Astrocyte (in vitro differentiated cells and primary cell): ENCODE results near the gene XYLT1.

Source experiments
- EZH2 ChIP-seq: IDR thresholded peaks from 2 replicates; pipeline ENCODE4 v1.6.1; 2012; ENCODE audit warnings: mild to moderate bottlenecking, low read length, inconsistent platforms; ENCODE audit not compliant: insufficient read depth
- TF ChIP-seq, protein P1 (sequence below): IDR thresholded peaks from 2 replicates; pipeline ENCODE4 v1.5.1; 2011; ENCODE audit warnings: low read depth, mild to moderate bottlenecking, inconsistent platforms, low read length, moderate library complexity; ENCODE audit not compliant: insufficient read depth

DNA sequence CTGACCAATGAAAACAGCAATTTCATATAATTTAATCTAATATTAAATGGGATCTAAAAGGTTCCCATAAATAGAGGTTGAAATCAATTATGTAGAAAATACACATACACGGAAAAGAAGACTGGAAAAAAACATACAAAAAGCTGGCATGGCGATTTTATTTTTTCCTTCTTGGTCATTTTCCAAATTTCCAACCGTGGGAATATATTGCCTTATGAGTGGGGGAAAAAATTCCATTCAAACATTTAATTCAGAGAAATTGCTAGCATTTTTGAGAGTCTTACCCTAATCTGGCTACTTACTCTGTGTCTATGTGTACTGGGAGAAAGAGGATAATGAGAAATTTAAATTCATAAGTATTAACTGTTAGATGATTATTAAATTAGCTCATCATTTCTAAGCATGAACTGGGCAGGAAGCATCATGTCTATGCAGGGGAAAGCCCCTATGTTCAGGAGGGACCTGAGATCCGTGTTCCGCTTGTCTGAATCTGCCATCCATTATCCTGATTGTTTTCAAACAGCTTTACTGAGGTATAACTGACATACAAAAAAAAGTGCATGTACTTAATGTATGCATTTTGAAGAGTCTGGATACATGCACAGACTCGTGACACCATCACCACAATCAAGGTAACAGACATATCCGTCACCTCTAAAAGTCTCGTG lies 145.2 kb downstream of the XYLT1 start:
- TF ChIP-seq, protein P1, sequence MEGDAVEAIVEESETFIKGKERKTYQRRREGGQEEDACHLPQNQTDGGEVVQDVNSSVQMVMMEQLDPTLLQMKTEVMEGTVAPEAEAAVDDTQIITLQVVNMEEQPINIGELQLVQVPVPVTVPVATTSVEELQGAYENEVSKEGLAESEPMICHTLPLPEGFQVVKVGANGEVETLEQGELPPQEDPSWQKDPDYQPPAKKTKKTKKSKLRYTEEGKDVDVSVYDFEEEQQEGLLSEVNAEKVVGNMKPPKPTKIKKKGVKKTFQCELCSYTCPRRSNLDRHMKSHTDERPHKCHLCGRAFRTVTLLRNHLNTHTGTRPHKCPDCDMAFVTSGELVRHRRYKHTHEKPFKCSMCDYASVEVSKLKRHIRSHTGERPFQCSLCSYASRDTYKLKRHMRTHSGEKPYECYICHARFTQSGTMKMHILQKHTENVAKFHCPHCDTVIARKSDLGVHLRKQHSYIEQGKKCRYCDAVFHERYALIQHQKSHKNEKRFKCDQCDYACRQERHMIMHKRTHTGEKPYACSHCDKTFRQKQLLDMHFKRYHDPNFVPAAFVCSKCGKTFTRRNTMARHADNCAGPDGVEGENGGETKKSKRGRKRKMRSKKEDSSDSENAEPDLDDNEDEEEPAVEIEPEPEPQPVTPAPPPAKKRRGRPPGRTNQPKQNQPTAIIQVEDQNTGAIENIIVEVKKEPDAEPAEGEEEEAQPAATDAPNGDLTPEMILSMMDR = no peak
- TF ChIP-seq EZH2 = no peak
